Uterus (tissue), 4 donors: ENCODE data around the gene SSTR3. TPM values are rescaled to one million over a fixed set of nuclear protein-coding genes. Genes with fewer than 3 reads are reported as not detected.

Experiments used
- DNase-seq, 2 donors: peaks; one replicate each; pipeline ENCODE4 v3.0.0-alpha.2; 2019 to 2020
- H3K27ac ChIP-seq, 2 donors: fragments of 200-600 bp; sonication (generic); 1 replicate in 1 of 2; 2 replicates in 1 of 2; pipeline ENCODE4 v1.5.1; 2016 to 2018
- H3K27me3 ChIP-seq, 2 donors: fragments of 200-600 bp; sonication (generic); one replicate each; pipeline ENCODE4 v1.5.1; 2018 to 2019; ENCODE audit warnings: control low read depth in 1 of 2
- H3K36me3 ChIP-seq, 2 donors: fragments of 200-600 bp; sonication (generic); one replicate each; pipeline ENCODE4 v1.5.1; 2019; ENCODE audit warnings: control low read depth in 1 of 2
- H3K4me1 ChIP-seq, 2 donors: fragments of 200-600 bp; sonication (generic); one replicate each; pipeline ENCODE4 v1.5.1; 2018 to 2019; ENCODE audit warnings: control low read depth in 1 of 2
- H3K4me3 ChIP-seq, 2 donors: fragments of 200-600 bp; sonication (generic); 1 replicate in 1 of 2; 2 replicates in 1 of 2; pipeline ENCODE4 v1.5.1; 2018 to 2019; ENCODE audit warnings: mild to moderate bottlenecking in 1 of 2
- H3K9me3 ChIP-seq, 2 donors: fragments of 200-600 bp; sonication (generic); one replicate each; pipeline ENCODE4 v1.5.1; 2019; ENCODE audit warnings: control low read depth in 1 of 2
- POLR2A ChIP-seq, 2 donors: fragments of 450-650 bp; IDR thresholded peaks; one replicate each; pipeline ENCODE4 v1.6.1; 2016; ENCODE audit warnings: antibody characterized with exemption in 2 of 2, mild to moderate bottlenecking in 1 of 2, moderate library complexity in 1 of 2
- intact Hi-C: fragments of 100-400 bp; cut with DNase I; formaldehyde crosslinking; loops from one replicate; pipeline ENCODE4 v1.15.1; 2023; ENCODE audit warnings: low total_unique reads
- total RNA-seq, 4 donors: library from RNA; depleted of rRNA in 3 of 4; stranded (reverse); fragments of >200 nt in 3 of 4; gene quantifications; one replicate each; pipeline versions ENCODE4 v1.1.0 to v1.2.4, GENCODE V29; 2014 to 2023
- TF ChIP-seq, protein P1 (sequence below), 4 experiments: fragments of 200-600 bp in 2 of 4; fragments of 450-650 bp in 2 of 4; sonication (generic) in 2 of 4; IDR thresholded peaks; one replicate each; pipeline ENCODE4 v1.5.1; 2016 to 2019; ENCODE audit warnings: antibody characterized with exemption in 4 of 4, mild to moderate bottlenecking in 2 of 4, moderate library complexity in 1 of 4
- donor health status: DM: yes; HTN: yes; CAD: no.

The SSTR3 gene
- total RNA-seq, 4 donors from 2014 or later, result under 0.01 to 5.8 (median 3.1) TPM; not detected in 1

GRCh38 chr22:37239336-37240239 lies 27.3 kb upstream of the SSTR3 start:
- Histone ChIP-seq H3K36me3 (no peaks in the 10 kb centered on the region), H3K4me3 (no peak overlapping the region), H3K9me3 (no peaks in the 10 kb centered on the region), H3K27me3 (no peaks in the 10 kb centered on the region), H3K4me1 (no peaks in the 10 kb centered on the region), H3K27ac (no peak overlapping the region)
- DNase-seq, result no peak
- no peak for TF ChIP-seq POLR2A (IDR thresholded peaks at IDR 0.05)
- TF ChIP-seq, protein P1, sequence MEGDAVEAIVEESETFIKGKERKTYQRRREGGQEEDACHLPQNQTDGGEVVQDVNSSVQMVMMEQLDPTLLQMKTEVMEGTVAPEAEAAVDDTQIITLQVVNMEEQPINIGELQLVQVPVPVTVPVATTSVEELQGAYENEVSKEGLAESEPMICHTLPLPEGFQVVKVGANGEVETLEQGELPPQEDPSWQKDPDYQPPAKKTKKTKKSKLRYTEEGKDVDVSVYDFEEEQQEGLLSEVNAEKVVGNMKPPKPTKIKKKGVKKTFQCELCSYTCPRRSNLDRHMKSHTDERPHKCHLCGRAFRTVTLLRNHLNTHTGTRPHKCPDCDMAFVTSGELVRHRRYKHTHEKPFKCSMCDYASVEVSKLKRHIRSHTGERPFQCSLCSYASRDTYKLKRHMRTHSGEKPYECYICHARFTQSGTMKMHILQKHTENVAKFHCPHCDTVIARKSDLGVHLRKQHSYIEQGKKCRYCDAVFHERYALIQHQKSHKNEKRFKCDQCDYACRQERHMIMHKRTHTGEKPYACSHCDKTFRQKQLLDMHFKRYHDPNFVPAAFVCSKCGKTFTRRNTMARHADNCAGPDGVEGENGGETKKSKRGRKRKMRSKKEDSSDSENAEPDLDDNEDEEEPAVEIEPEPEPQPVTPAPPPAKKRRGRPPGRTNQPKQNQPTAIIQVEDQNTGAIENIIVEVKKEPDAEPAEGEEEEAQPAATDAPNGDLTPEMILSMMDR (IDR thresholded peaks at IDR 0.05), result no peak
- intact Hi-C loops, result no loop called here

DNA sequence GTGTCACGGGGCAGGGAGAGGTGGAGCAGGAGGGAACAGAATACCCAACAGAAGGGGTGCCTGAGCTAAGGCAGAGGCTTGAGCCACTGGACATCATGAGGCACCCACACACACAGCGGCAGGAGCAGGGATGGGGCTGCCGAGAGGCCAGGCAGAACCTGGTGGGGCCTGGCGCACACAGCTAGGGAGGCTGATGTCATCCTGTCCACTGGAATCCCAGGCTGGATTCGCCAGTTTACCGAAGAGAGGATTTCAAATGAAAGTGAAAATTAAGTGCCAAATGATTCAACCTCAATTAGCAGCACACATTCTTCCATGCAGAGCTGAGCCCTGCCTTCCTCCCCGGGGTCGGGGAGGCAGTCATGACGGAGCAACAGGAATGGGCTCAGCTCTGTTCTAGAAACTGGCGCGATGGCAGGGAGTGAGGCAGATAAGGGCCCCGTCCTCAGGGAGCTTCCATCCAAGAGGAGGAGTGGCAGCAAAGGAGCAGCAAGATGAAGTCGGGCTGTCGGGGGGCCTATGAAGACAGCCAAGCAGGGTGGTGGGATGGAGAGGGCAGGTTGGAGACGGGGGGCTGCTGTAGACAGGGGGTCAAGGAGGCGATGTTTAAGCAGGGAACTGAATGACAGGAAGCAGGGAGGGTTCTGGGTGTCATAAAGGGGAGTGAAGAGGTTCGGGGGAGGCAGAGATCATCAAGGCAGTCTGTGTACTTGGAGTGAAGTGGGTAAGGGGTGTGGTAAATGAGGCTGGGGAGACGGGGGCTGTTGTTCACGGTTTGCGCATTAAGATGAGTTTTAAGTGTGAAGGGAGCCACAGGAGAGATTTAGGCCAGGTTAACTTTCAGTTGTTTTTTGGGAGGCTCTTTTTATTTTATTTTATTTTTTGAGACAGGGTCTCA lies 25.3 kb upstream of the SSTR3 start:
- no peak overlapping the region for H3K27ac ChIP-seq
- no peaks in the 10 kb centered on the region for H3K4me1 ChIP-seq
- H3K36me3 ChIP-seq, result no peaks in the 10 kb centered on the region
- intact Hi-C loops, result no loop called here
- no peak overlapping the region for H3K4me3 ChIP-seq
- TF ChIP-seq, protein P1 (IDR thresholded peaks at IDR 0.05), result no peak
- TF ChIP-seq POLR2A (IDR thresholded peaks at IDR 0.05), result no peak
- DNase-seq, result no peak
- no peaks in the 10 kb centered on the region for H3K9me3 ChIP-seq
- no peaks in the 10 kb centered on the region for H3K27me3 ChIP-seq

- H3K27ac ChIP-seq, result no peak overlapping the region
- intact Hi-C loops, result no loop called here
- H3K36me3 ChIP-seq, result no peaks in the 10 kb centered on the region
- H3K27me3 ChIP-seq, result no peaks in the 10 kb centered on the region
- H3K4me1 ChIP-seq, result no peaks in the 10 kb centered on the region
- H3K4me3 ChIP-seq, result no peak overlapping the region
- no peaks in the 10 kb centered on the region for H3K9me3 ChIP-seq
- no peak for DNase-seq
- no peak for TF ChIP-seq POLR2A (IDR thresholded peaks at IDR 0.05)
- TF ChIP-seq, protein P1 (IDR thresholded peaks at IDR 0.05), result no peak
These were observed 23.8 kb upstream of the SSTR3 start for GRCh38 chr22:37235897-37236607.

DNA sequence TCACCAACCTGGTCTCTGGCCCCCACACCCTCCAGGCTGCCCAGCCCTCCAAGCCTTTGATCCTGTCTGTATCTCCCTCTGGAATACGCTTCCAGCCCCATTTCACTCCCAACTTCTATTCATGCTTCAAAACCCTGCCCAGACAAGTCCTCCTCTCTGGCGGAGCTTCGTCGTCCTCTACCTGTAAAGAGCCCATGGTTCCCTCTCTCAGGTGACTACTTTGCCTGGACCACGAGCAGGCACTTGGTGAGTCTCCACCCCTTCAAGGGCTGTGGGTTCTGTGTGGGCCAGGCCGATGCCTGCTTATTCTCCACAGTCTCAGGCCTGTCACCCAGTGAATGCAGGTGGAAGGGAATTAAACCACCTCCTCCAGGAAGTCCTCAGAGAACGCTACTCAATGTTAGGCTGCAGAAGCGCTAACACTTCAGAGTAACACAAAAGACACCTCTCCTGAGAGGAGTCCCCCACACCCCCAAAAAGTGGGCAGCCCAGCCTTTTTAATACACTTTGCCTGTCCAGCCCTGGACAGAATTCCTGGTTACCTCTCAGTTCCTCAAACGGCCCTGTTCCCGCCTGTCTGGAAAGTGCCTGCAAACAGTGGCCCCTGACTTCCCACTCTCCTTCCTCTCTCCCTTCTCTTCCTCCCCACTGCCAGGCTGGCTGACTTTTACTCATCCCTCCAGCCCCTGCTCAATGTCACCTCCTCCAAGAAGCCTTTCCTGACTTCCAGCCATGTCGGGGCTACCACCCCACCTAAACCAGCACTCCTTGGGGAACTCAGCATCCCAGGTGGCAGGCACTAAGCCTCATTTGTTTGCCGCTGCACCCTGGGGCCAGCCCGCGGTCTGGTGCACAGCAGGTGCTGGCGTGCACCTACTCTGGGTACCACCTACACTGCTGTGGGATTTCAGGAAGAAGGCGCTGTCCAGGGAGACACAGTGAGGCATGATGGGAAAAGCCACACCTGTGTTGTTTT lies 22.7 kb upstream of the SSTR3 start:
- H3K4me3 ChIP-seq, result no peak overlapping the region
- no peaks in the 10 kb centered on the region for H3K4me1 ChIP-seq
- no peaks in the 10 kb centered on the region for H3K36me3 ChIP-seq
- DNase-seq, result no peak
- no peaks in the 10 kb centered on the region for H3K27me3 ChIP-seq
- H3K9me3 ChIP-seq, result no peaks in the 10 kb centered on the region
- TF ChIP-seq, protein P1 (IDR thresholded peaks at IDR 0.05), result no peak
- TF ChIP-seq POLR2A (IDR thresholded peaks at IDR 0.05), result no peak
- H3K27ac ChIP-seq, result no peak overlapping the region
- intact Hi-C loops, result no loop called here
